PC-3 (cell line): ENCODE measurements around the gene MDP1.

Experiments
- CTCF ChIP-seq: fragments of 300-600 bp; sonication (generic); conservative IDR thresholded peaks from 2 replicates; pipeline ENCODE4 v1.5.1; 2017; ENCODE audit warnings: antibody characterized with exemption, low read depth, mild to moderate bottlenecking, low read length
- EZH2 ChIP-seq: fragments of 300-600 bp; sonication (generic); IDR thresholded peaks from one replicate; pipeline ENCODE4 v1.6.1; 2017; ENCODE audit warnings: antibody characterized with exemption, mild to moderate bottlenecking, low read length; ENCODE audit not compliant: unreplicated experiment
- EZH2phosphoT487 ChIP-seq: fragments of 300-600 bp; sonication (generic); IDR thresholded peaks from 2 replicates; pipeline ENCODE4 v1.6.1; 2018; ENCODE audit warnings: mild to moderate bottlenecking, antibody characterized with exemption, low read length, borderline replicate concordance

GRCh38 chr14:24236689-24237462 is 21.0 kb upstream of the MDP1 start:
- TF ChIP-seq CTCF (no peak), EZH2phosphoT487 (no peak), EZH2 (no peak)
